Renal pelvis (tissue), 4 donors: Measurements from ENCODE around the gene S1PR1. TPM values are rescaled to one million over a fixed set of nuclear protein-coding genes. Genes with fewer than 3 reads are reported as not detected.
A peak's percentile ranks its signal among the peaks of the same experiment; 100 is the strongest.
"Not testable (repeated sequence)": the region's sequence is repeated elsewhere in the genome, so short reads cannot be mapped to it uniquely, and the experiment has no call there.

Source experiments
- DNase-seq: peaks from one replicate; pipeline ENCODE4 v3.0.0-alpha.2; 2013
- polyA plus RNA-seq, 3 donors: library from polyadenylated mRNA; unstranded; fragments of 120-200 nt; gene quantifications; one replicate each; pipeline ENCODE4 v1.2.1, GENCODE V29; 2013; ENCODE audit not compliant: insufficient read length in 3 of 3

Gene S1PR1
- polyA plus RNA-seq, 3 donors, result 17.1 to 22.0 (median 17.2) TPM

DNA sequence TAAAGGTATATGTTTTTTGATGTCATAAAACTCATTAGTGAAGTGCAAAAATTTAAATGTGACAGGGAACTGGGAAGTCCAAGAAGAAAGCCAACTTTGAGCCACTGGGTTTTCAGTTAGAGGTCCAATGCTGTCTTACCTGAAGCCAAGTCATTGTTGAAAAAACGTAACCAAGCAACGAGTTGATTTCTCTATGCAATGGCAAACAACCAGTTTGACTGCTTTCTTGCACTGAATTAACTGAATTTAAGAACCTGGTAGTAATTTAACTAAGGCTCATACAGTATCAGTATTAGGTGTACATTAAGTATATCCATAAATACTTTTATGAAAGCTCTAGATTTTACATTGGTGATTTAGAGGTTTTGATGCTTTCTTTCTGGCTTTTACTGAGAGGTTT, 20.2 kb upstream of the S1PR1 start:
- DNase-seq, result peak; percentile 70

DNA sequence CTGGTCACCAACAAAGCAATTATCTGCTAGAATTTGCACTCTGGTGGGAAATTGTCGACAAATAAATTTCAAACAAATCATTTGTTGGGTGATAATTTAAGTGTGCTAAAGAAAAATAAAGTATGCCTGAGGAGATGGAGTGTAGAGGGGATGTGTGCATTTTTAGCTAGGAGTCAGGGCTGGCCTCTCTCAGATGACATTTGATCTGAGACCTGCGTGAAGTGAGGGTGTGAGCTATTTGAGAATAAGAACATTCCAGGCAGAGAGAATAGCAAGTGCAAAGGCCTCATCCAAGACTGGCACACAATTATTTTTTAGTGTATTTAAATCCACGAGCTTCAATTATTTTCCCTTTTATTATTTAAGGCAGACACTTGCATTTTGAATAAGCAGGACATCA, 19.7 kb upstream of the S1PR1 start:
- DNase-seq, result no peak

- DNase-seq, result not testable (repeated sequence)
Observed at GRCh38 chr1:101218968-101219367, 17.9 kb upstream of the S1PR1 start.

DNA sequence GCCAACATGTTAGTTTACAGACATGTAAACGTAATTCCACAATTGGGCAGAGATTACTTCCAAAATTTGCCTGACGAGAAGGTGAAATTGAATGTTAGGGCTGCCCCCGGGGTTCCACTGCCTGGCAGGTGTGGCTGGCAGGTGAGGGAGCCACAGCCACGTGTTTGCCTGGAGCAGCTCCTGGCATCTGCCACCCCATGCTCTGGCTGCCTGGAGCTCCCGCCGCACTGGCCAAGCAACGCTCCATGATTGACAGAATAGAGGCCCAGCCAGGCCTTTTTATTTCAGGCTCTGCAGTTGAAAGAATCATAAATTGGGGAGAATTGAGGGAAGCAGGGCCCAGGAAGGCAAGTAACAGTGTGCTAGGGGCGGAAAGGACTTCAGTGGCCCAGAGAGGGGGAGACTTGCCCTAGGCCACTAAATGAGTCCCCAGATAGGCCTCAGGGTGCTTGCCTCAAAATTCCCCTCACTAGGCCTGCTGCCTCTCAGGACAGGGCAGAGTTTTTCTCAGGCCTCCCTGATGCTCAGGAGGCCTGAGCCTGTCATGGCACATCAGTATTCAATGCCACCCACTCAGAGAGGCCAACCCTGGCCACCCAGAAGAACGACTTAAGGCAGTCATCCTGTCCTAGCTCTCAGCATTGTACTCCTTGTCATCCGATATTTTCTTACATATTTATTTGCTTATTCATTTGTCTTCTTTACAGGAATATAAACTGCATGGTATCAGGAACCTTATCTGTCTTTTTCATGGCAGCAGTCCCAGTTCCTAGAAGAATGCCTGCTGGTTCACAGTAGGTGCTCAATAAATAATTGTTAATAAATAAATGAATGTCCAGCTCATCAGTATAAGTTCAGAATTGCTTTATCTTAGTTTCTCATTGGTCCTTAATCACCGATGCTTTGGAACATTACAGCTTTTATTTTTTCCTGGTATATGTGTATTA, 16.6 kb upstream of the S1PR1 start:
- no peak for DNase-seq

- DNase-seq, result no peak
Observed at GRCh38 chr1:101220906-101221305, 15.9 kb upstream of the S1PR1 start.

GRCh38 chr1:101221945-101222429, 14.8 kb upstream of the S1PR1 start:
- DNase-seq, result no peak

- no peak for DNase-seq
Observed at GRCh38 chr1:101227837-101228236, 9.0 kb upstream of the S1PR1 start.

DNA sequence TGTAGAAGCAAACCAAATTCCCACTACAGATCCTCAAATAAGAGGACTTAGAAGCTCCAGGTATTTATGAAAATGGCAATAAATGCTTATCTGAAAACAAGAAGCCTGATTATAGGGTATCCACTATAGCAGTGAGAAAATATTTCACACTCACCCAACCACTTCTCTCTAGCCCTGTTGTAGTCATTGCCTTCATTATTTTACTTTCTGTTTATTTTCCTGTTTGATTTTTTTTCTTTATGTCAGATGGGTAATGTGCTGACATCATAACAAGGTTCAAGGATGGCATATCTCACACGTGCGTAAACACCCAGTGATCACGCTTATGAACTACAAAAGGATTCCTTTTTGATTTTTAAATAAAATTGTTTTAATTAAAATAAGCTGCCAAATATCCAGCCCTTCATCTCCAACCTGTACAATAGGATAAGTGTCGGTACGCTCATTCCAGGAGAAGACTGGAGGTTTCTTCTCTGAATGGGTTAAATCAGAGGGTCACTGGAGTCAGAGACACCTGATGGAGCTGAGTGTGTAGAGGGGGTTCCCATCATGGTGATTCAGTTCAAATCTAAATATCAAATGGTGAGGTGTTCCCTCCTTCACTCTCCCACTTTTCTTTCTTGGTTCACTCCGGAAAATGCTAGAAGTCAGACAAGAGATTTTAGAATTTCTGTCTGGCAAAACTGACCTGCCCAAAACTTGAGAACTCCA, 8.2 kb upstream of the S1PR1 start:
- DNase-seq, result no peak

DNA sequence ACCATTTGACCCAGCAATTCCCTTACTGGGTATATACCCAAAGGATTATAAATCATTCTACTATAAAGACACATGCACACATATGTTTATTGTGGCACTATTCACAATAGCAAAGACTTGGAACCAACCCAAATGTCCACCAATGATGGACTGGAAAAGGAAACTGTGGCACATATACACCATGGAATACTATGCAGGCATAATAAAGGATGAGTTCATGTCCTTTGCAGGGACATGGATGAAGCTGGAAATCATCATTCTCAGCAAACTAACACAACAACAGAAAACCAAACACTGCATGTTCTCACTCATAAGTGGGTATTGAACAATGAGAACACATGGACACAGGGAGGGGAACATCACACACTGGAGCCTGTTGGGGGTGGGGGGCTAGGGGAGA, 4.6 kb upstream of the S1PR1 start:
- DNase-seq, result not testable (repeated sequence)

DNA sequence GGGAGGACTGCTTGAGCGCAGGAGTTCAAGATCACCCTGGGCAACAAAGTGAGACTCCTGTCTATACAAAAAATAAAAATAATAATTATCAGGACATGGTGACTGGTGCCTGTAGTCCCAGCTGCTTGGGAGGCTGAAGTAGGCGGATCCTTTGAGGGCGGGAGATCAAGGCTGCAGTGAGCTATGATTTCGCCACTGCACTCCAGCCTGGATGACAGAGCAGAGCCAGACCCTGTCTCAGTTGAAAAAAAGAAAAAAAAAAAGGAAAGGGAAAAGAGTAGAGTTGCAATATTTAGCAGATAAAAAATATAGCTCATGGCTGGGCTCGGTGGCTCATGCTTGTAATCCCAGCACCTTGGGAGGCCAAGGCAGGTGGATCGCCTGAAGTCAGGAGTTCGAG, 3.3 kb upstream of the S1PR1 start:
- no peak for DNase-seq

DNA sequence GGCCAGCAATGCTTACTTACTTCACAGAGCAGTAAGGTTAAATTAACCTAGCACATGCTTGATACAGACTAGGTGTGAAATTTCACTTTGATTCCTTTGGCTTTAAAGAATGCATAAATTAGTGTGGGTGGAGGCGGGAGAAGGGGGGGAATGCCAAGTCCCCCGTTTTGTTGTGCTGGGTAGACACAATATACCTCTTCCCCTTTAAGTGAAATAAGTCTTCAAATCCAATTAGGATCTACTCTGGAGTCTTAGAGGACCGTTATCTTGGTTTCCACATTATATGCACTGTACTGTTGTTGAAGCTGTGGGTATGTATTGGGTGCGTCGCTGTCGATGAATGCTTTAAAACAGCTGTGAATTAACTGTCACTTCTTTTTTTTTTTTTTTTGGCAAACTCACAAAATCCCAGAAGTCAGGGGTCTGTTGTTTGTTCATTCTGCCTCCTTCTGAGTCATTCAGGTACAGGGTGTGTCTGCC, 1.6 kb upstream of the S1PR1 start:
- DNase-seq, result no peak

DNA sequence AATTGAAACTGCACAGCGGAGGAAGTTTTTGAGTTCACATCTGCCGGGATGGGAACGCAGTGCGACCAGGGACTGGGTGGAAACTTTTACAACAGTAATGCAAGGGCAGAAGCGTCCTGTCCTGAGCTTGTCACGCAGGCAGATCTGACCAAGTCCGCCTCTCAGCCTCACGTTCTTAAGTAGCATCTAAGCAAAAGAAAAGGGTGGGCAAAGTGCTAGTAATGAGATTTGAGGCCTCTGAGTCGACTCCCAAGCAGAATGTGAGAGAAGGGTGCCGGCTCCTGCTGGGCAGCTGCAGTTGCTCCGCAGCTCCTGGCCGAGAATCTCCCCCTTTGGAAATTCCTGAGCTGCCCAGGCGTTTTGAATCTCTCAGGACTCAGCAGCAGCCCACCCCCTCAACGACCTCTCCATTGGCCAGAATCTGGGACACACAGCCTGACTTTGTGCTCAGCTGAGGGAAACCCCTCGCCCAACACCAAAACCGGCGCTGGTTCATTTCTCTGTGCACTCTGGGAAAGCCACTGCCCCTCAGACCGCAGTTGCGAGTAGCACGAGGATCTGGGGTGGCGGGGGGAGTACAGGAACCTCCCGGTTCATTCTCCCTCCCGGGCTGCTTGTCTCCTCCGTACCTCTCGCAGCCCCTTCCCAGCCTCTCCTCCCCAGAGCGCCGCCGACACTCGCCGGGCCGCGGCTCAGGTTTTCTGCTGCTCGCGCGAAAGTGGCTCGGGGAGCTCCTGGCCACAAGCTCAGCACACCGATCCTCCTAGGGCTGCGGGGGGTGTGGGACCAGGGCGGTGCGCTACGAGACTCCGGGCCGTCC, 913 bp upstream of the S1PR1 start:
- peak; percentile 49 for DNase-seq

DNA sequence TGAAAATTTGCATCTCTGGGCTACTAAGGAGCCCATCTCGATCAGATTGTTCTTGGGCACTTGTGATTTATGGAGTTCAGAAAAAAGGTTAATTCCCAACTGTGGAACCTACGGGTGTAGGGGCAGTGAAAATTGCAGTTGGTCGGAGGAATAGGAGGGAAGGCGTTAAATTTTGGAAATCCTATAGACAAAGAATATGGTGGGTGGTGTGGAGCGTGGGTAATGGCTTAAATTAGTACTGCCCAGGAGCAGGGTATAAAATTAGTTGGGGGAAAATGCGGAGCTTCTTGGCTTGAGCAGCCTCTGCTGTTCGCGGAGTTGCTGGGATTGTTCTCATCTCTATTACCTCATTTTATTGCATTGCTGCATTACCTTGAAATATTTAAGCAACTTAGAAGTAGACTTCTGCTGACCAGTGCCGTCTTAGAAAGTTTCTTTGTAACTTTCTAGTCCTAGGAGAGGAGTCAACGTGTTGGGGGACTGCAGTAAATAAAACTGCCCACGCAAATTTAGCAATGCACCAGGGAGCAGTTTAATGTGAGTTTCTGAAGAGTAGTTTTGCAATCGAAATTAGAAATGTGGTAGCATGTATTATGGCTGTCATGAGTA, 514 bp downstream of the S1PR1 start:
- DNase-seq, result no peak

DNA sequence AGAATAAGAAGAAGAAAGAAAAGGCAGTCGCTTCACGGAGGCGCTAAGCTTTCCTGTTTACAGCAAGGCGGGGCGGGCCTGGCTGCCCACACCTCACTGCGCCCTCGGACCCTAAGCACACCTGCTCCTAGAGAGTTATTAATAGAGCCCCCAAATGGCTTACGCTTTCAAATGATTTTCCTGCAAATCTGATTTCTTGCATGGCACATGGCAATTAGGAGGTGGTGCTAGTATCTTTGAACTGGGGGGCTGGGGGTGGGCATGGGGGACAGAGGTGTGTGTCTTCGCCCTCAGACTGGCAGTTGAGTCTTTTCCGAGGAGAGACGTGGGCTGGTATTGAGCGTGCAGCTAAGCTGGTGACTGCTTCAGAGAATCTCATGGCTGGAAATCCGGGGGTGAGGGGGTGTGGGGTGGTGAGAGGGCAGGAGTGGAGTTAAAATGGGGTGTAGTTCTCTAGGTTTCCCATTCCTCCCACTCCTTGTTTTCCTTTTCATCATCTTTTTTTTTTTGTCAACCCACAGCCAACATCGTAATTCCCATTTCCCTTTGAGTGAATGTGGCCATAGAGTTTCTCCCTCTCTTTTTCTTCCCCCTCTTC, 1.3 kb downstream of the S1PR1 start:
- no peak for DNase-seq

- peak; percentile 76 for DNase-seq
Observed at GRCh38 chr1:101238681-101239094, 1.9 kb downstream of the S1PR1 start.

GRCh38 chr1:101239095-101240040, 2.5 kb downstream of the S1PR1 start:
- no peak for DNase-seq

GRCh38 chr1:101240041-101240430, 3.2 kb downstream of the S1PR1 start:
- no peak for DNase-seq

- no peak for DNase-seq
Observed at GRCh38 chr1:101241485-101242225, 4.8 kb downstream of the S1PR1 start.
